ENCODE results near the gene FHAD1.

FHAD1 gene

DNA sequence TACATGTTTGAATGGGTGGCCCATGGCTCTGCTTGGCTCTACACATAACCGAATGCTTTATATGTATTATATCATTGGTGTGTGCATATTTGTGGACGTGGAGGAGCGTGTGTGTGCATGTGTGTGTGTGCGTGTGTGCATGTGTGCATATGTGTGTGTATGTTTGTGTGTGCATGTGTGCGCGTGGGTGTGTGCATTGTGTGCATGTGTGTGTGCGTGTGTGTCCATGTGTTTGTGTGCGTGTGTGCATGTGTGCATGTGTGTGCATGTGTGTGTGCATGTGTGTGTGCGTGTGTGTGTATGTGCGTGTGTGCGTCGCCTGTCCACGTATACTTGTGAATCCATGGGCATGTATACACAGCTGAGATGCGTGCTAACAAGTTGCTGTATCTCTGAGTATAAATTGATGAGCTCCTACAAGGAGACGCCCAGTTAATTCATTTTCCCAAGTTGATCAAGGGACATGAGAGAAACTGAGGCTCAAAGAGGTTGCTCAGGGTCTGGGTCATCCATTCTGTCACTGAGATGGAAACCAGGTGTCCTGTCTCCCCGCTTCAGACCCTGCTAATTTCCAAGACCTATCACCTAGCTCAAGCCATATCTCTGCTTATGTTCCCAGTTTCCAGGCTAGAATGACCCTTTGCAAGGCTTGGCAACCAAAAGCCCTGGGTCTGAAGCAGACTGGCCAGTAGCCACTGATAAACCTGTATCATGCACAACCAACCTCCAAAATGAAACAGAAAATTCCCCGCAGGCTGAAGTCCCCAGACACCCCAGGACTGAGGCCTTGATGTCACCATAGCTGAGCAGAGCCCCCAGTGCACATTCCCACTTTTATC is 188.4 kb downstream of the FHAD1 start:
- no peak for DNase-seq (ENCODE audit: low read depth in 2 of 2)

DNA sequence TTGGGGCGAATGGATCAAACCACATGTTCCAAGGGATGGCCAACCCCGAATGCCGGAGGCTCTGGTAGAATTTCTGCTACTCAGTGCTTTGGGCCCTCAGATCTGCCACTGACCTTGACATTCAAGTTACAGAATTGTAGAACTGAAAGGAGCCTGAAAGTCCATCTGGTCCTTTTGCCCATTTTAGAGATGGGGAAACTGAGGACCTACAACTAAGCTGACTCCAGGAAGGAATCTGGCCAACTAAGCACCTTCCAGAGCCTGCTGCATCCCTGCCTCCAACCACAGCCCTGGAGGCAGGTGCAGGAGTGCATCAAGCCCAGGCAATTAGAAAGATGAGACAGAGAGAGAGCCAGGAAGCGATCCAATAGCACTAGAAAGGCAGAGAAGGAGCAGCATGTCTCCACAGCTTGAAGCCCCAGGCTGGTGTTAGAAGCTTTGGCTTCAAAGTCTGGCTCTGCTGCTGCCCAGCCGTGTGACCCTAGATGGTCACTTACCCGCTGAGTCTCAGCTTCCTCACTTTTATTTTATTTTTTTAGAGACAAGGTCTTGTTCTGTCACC is 189.9 kb downstream of the FHAD1 start:
- no peak for DNase-seq (ENCODE audit: low read depth in 2 of 2)

DNA sequence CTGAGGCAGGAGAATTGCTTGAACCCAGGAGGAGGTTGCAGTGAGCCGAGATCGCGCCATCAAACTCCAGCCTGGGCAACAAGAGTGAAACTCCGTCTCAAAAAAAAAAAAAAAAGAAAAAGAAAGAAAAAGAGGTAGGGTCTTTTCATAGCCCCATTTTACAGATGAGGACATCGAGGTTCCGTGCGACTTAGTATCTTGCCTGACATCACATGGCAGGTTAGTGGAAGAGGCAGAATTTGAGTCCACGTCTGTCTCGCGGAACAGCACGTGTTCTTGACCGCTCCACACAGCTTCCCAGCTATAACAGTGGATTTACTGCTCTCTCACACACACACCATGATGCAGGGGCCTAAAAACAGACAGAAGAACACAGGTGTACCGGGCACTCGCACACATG is 192.3 kb downstream of the FHAD1 start:
- DNase-seq (ENCODE audit: low read depth in 2 of 2) = no peak

DNA sequence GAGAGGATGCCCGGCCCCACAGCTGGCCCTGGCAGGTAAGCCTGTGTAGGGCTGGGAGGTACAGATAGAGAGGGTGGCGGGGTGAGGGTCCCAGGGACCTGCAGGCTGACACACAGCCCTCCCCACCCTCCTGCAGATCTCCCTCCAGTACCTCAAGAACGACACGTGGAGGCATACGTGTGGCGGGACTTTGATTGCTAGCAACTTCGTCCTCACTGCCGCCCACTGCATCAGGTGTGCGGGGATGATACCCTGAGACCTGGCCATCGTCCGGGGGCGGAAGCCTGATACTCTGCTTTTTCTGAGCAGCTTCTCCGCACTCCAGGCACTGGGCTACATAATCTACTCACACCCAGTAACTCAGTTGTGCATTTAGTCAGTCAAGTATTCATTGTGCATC is 193.3 kb downstream of the FHAD1 start:
- no peak for DNase-seq (ENCODE audit: low read depth in 2 of 2)

DNA sequence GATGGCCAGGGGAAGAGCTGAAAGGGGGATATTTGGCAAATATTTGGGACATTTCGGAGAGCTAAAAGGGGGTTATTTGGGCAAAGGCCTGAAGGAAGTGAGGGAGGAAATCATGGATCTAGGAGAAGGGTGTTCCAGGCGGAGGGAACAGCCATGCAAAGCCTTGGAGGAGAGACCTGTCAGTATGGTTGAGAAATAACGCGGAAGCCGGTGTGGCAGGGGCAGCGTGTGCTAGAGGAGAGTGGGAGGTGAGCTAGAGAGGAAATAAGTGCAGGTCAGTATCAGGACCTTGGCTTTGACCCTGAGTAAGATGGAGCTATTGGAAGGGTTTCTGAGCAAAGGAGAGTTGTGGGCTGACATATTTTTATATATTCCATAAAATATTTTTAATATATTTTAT is 194.2 kb downstream of the FHAD1 start:
- DNase-seq (ENCODE audit: low read depth in 2 of 2) = no peak

DNA sequence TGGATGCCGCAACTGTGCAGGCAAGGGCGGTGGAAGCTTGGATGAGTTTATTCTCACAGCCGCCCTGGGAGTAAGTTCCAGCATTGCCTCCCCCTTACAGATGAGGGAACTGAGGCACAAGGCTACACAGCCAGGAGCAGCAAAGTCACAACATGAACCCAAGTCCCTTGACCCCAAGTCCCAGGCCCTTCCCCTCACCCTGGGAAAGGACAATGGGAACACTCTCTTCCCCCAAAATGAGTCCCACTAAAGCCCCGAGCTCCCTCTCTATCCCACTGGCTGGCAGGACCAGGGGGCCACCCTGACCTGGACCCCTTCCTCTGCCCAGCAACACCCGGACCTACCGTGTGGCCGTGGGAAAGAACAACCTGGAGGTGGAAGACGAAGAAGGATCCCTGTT is 195.1 kb downstream of the FHAD1 start:
- DNase-seq (ENCODE audit: low read depth in 2 of 2) = no peak

DNA sequence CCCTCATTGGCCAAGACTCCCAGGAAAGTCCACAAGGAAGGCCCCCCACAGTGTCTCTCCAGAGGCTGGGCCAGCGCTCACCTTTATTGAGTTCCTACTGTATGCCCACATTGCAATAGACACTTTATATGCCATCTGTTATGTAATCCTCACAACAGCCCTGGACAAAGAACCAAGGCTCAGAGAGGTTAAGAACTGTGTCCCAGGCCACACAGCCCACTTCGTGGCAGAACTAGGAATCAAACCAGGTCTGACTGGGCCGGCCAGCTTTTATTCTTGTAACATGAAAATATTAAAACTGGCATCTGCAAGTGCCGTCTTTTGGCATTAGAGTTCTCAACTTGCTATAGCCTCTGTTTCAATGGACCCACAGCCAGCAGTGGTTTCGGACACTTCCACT is 195.7 kb downstream of the FHAD1 start:
- no peak for DNase-seq (ENCODE audit: low read depth in 2 of 2)

DNA sequence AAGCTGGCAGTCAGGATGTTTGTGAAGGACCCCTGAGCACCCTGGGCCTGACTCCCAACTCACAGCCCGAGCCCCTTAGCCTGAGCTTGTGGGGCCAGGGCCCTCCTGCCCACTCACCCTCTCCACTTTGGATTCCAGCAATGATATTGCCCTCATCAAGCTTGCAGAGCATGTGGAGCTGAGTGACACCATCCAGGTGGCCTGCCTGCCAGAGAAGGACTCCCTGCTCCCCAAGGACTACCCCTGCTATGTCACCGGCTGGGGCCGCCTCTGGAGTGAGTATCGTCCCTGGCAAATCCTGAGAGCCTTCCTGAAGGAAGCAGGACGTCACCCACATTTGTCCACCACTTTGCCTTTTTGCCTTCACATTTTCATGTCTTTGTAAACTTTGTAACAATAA is 196.3 kb downstream of the FHAD1 start:
- DNase-seq (ENCODE audit: low read depth in 2 of 2) = no peak

DNA sequence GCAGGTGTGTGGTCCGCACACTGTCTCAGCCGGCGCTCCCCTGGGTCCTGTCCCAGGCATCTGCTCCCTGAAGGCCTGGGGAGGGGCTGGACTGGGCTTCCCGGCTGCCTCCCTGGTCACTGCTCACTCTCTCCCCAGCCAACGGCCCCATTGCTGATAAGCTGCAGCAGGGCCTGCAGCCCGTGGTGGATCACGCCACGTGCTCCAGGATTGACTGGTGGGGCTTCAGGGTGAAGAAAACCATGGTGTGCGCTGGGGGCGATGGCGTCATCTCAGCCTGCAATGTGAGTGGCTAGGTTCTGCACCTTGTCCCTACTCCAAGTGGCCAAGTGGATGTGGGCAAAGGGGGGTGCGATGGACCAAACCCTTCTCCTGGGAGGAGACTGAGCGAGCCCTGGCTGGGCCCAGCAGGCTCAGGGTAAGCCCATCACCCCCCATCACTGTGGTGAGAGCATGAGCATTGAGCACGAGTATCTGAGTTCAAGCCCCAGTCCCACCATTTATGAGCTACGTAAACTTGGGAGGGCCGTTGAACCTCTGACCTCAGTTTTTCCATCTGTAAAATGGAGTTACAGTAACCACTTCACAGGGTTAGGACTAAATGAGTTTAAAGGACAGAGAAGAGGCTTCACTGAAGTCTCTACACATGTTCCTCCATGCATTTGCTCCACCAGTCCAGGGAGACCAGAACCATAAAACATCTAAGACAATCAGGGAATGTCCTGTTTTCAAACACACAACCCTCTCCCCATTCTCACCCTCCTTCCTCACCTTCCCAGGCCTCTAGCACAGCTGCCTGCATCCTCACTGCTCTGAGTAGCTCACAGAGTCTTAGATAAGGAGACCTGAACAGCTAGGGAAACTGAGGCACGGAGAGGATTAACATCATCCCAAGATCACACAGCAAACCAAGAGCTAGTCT is 197.7 kb downstream of the FHAD1 start:
- DNase-seq (ENCODE audit: low read depth in 2 of 2) = no peak

DNA sequence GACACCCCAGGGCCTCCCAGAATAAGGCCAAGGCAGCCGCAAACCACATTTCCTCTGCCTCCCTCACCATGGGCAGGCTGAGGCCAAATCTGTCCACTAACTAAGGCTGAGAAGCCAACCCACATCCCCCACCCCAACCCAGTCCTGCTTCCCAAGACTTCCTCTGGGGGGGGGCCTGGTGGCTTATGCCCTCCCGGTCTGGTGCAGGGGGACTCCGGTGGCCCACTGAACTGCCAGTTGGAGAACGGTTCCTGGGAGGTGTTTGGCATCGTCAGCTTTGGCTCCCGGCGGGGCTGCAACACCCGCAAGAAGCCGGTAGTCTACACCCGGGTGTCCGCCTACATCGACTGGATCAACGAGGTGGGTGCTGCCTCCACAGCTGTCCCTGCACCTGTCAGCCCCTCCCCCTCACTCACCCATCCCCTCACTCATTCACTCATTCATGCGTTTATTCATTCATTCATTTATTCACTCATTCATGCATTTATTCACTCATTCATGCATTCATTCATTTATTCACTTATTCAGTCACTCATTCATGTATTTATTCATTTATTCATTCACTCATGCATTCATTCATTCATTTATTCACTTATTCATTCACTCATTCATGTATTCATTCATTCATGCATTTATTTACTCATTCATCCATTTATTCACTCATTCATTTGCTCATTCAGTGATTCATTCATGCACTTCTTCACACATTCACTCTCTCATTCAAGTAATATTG is 198.5 kb downstream of the FHAD1 start:
- DNase-seq (ENCODE audit: low read depth in 2 of 2) = no peak

DNA sequence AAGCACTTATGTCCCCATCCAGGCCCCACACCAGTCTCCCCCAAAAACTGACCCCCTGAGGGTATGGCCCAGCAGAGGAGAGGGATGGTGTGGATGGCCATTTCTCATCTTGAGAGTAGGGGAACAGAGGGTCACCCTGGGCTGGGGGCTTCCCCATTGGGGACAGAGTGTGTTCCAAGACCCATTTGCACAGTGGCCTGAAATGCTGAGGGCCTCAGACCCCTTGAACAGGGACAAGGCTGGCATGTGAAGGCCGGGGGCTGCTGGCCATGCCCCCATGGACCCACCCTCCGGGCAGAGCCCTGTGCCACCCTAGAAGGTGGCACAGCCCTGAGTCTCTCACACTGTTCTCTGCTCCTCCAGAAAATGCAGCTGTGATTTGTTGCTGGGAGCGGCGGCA is 199.2 kb downstream of the FHAD1 start:
- DNase-seq (ENCODE audit: low read depth in 2 of 2) = no peak
